GM12878 (cell line): Measurements from ENCODE around the gene EXOC4. TPM values are rescaled to one million over a fixed set of nuclear protein-coding genes. Genes with fewer than 3 reads are reported as not detected.
A peak's percentile ranks its signal among the peaks of the same experiment; 100 is the strongest.

Experiments
- BHLHE40 ChIP-seq, 2 experiments: fragments of 450-650 bp in 1 of 2; IDR thresholded peaks; 2 replicates each; pipeline ENCODE4 v1.6.1; 2011 to 2017; ENCODE audit warnings: low read depth in 2 of 2, borderline replicate concordance in 1 of 2, improper control_type of control experiment in 1 of 2, low read length in 1 of 2, mild to moderate bottlenecking in 1 of 2
- CBX3 ChIP-seq: fragments of 200-600 bp; sonication (generic); IDR thresholded peaks from 2 replicates; pipeline ENCODE4 v1.6.1; 2016; ENCODE audit warnings: low read depth, borderline replicate concordance
- CHD2 ChIP-seq: IDR thresholded peaks from 2 replicates; pipeline ENCODE4 v1.6.1; 2011; ENCODE audit warnings: low read depth, low read length, improper control_type of control experiment, borderline replicate concordance
- CREM ChIP-seq: IDR thresholded peaks from 2 replicates; pipeline ENCODE4 v1.6.1; 2014; ENCODE audit warnings: antibody characterized with exemption, low read depth
- EED ChIP-seq: sonication (generic); IDR thresholded peaks from 2 replicates; pipeline ENCODE4 v1.6.1; 2016; ENCODE audit warnings: antibody characterized with exemption, low read depth
- GABPA ChIP-seq: IDR thresholded peaks from 2 replicates; pipeline ENCODE4 v1.6.1; 2014; ENCODE audit warnings: antibody characterized with exemption, low read depth, mild to moderate bottlenecking, inconsistent platforms
- GATAD2B ChIP-seq: fragments of 450-650 bp; conservative IDR thresholded peaks from 2 replicates; pipeline ENCODE4 v1.6.1; 2017; ENCODE audit warnings: low read depth, mild to moderate bottlenecking, moderate library complexity
- IKZF2 ChIP-seq, 2 experiments: fragments of 450-650 bp; IDR thresholded peaks; 2 replicates each; pipeline ENCODE4 v1.6.1; 2017; ENCODE audit warnings: mild to moderate bottlenecking in 2 of 2, moderate library complexity in 2 of 2
- IRF3 ChIP-seq: fragments of 450-650 bp; IDR thresholded peaks from 2 replicates; pipeline ENCODE4 v1.6.1; 2014; ENCODE audit warnings: mild to moderate bottlenecking
- NBN ChIP-seq: fragments of 450-650 bp; IDR thresholded peaks from 2 replicates; pipeline ENCODE4 v1.6.1; 2016
- NFYA ChIP-seq: IDR thresholded peaks from 2 replicates; pipeline ENCODE4 v1.6.1; 2011; ENCODE audit warnings: low read depth, mild to moderate bottlenecking, low read length, improper control_type of control experiment, borderline replicate concordance
- NFYB ChIP-seq: IDR thresholded peaks from 2 replicates; pipeline ENCODE4 v1.6.1; 2011; ENCODE audit warnings: low read depth, mild to moderate bottlenecking, low read length, improper control_type of control experiment, moderate library complexity; ENCODE audit not compliant: insufficient read depth
- NR2C2 ChIP-seq: IDR thresholded peaks from 2 replicates; pipeline ENCODE4 v1.6.1; 2011; ENCODE audit warnings: borderline replicate concordance, low read depth; ENCODE audit not compliant: control insufficient read depth, insufficient read length
- PAX5 ChIP-seq: IDR thresholded peaks from 2 replicates; pipeline ENCODE4 v1.6.1; 2011; ENCODE audit warnings: low read depth, low read length, borderline replicate concordance
- POLR2AphosphoS5 ChIP-seq: IDR thresholded peaks from 2 replicates; pipeline ENCODE4 v1.6.1; 2011; ENCODE audit warnings: mild to moderate bottlenecking, low read length, inconsistent platforms
- POU2F2 ChIP-seq: IDR thresholded peaks from 3 replicates; pipeline ENCODE4 v1.6.1; 2011; ENCODE audit warnings: low read depth, mild to moderate bottlenecking, low read length, borderline replicate concordance
- RAD21 ChIP-seq: IDR thresholded peaks from 2 replicates; pipeline ENCODE4 v1.6.1; 2011; ENCODE audit warnings: mild to moderate bottlenecking, low read depth, low read length, moderate library complexity; ENCODE audit not compliant: insufficient read depth
- SKIL ChIP-seq: fragments of 450-650 bp; IDR thresholded peaks from 2 replicates; pipeline ENCODE4 v1.6.1; 2017; ENCODE audit warnings: mild to moderate bottlenecking, low read depth, inconsistent platforms; ENCODE audit not compliant: poor library complexity, severe bottlenecking
- SPI1 ChIP-seq: IDR thresholded peaks from 2 replicates; pipeline ENCODE4 v1.6.1; 2011; ENCODE audit warnings: low read depth, mild to moderate bottlenecking, low read length, moderate library complexity, borderline replicate concordance; ENCODE audit not compliant: insufficient read depth
- SREBF1 ChIP-seq: IDR thresholded peaks from 2 replicates; pipeline ENCODE4 v1.6.1; 2012; ENCODE audit warnings: mild to moderate bottlenecking, low read length
- TAF1 ChIP-seq: IDR thresholded peaks from 2 replicates; pipeline ENCODE4 v1.6.1; 2011; ENCODE audit warnings: mild to moderate bottlenecking, low read depth, low read length, borderline replicate concordance
- TCF3 ChIP-seq: IDR thresholded peaks from 2 replicates; pipeline ENCODE4 v1.6.1; 2012; ENCODE audit warnings: low read depth, mild to moderate bottlenecking, low read length, borderline replicate concordance; ENCODE audit not compliant: insufficient read depth
- ZBTB40 ChIP-seq: fragments of 450-650 bp; IDR thresholded peaks from 2 replicates; pipeline ENCODE4 v1.6.1; 2016; ENCODE audit warnings: mild to moderate bottlenecking, moderate library complexity, borderline replicate concordance
- polyA plus RNA-seq, 11 experiments: library from polyadenylated mRNA; depleted of rRNA in 4 of 11; unstranded in 6 of 11; stranded (reverse) in 5 of 11; fragments of >200 nt; fragmentation: Nextera tagmentation in 4 of 11; fragmentation: Illumina TruSeq in 1 of 11; extraction: Ambion mirVana in 4 of 11; extraction: Trizol in 1 of 11; gene quantifications; 1 replicate in 1 of 11; 2 replicates in 10 of 11; pipeline versions ENCODE4 v1.2.1 to v1.2.3, GENCODE V29; 2011 to 2016; ENCODE audit warnings: inconsistent platforms in 2 of 11, missing spikeins in 2 of 11, low read depth in 1 of 11
- total RNA-seq, 4 experiments: library from RNA; depleted of rRNA in 3 of 4; stranded (reverse); fragments of >200 nt in 3 of 4; fragmentation: Illumina TruSeq in 1 of 4; extraction: Trizol in 1 of 4; gene quantifications; 2 replicates each; pipeline versions ENCODE4 v1.2.1 to v1.2.3, GENCODE V29; 2013 to 2021

The EXOC4 gene
- total and polyA plus RNA-seq, 10 of the 15 experiments (the other 5 are each of a cell fraction or from before 2014, with no cell fraction given): 13.2 to 44.5 (median 29.6) TPM

DNA sequence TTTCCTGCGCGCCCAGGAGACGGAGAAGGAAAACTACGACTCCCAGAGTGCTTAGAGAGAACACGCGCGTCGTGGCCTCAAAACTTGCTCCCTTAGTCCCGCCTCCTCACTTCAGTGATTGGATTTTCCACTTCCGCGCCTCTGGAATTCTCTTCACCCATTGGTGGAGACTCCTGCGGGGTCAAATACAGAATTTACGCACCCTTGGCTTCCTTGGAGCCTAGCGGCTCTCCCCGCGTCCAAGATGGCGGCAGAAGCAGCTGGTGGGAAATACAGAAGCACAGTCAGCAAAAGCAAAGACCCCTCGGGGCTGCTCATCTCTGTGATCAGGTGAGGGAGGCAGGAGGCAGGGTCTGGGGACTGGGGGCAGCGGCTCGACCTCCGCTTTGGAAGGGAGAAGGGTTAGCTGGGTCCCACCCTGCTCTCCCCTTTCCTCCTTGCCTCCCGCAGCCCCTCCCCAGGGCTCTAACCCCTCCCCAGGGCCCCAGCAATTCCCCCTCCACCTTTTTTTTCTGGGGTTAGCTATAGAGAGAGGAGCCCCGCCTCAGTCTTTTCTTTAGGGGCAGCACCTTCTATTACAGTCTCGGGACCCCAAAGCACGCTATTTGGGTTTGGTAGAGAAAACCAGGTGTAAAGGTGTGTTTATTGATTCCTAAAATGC lies at the start of gene EXOC4 (continued):
- peak; percentile 45 for TF ChIP-seq SKIL
- peak; percentile 96 for TF ChIP-seq CHD2
- TF ChIP-seq POU2F2: peak; percentile 66; the same call in 1 of the 3 replicates
- no peak for TF ChIP-seq CBX3
- TF ChIP-seq NR2C2: peak; percentile 27
- peak; percentile 88 for TF ChIP-seq NFYA
- TF ChIP-seq NBN: peak; percentile 15; the same call in 1 of the 2 replicates
- TF ChIP-seq PAX5: 0 out of 2 replicates have a peak, but pooled peaks have one; percentile 48
- TF ChIP-seq GABPA: peak; percentile 75
- TF ChIP-seq ZBTB40: peak; percentile 77; the same call in 1 of the 2 replicates
- TF ChIP-seq EED: no peak
- TF ChIP-seq BHLHE40 (IDR thresholded peaks at IDR 0.05; ENCODE audit: borderline replicate concordance in 1 of 2, low read depth in 2 of 2, low read length in 1 of 2): peak in 1 of 2 experiments; percentile 34; a peak in 1 of 4 replicates
- TF ChIP-seq SPI1: peak; percentile 50; the same call in 1 of the 2 replicates
- peak; percentile 95 for TF ChIP-seq CREM
- TF ChIP-seq NFYB: peak; percentile 99
- 0 out of 2 replicates have a peak, but pooled peaks have one; percentile 38 for TF ChIP-seq TCF3
- TF ChIP-seq TAF1: peak; percentile 83
- TF ChIP-seq SREBF1: peak; percentile 56; the same call in 1 of the 2 replicates
- no peak for TF ChIP-seq RAD21
- TF ChIP-seq IKZF2 (IDR thresholded peaks at IDR 0.05): peak in 1 of 2 experiments; percentile 34; a peak in 3 of 4 replicates
- peak; percentile 77 for TF ChIP-seq POLR2AphosphoS5
- TF ChIP-seq IRF3: peak; percentile 83
- peak; percentile 29; the same call in 1 of the 2 replicates for TF ChIP-seq GATAD2B
